Measurements from ENCODE around the gene TOR3A. TPM values are rescaled to one million over a fixed set of nuclear protein-coding genes. Genes with fewer than 3 reads are reported as not detected.

TOR3A gene
- total RNA-seq, 4 donors from 2014 or later: 38.6 to 55.8 (median 39.1) TPM

DNA sequence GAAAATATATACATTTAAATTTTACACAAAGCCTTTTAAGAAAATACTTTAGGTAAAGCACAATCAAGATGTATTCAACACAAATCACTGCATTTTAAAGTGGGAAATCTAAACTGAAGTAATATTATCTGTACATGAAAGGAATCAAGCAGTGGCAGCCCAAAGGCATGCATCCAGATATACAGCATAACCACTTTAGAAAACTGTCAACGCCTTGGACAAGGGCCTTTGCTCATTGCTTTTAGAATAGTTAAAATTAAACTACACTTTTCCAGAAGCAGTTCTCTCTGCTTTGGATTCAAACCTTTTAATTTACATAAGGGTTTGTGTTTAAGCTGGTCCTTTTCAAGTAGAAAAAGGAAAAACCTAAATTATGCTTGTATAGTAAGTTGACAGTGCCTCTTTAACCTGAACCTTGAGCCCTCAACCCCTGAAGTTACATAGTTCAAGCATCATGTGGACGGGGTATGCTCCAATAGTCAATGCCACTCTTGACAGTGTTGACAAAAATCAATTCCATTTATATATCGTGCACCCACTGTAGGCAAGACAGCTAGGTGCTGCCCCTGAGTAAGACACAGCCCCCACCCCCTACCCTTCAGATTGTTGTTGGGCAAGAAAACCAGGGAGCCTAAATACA is 22.9 kb downstream of the TOR3A start:
- Histone ChIP-seq H3K27ac (replicated peaks in 1 of 4) (no peak overlapping the region), H3K36me3 (peaks cover 10 to 53% (median 46%) of the 10 kb centered on the region in 4 donors), H3K4me1 (no peaks in the 10 kb centered on the region), H3K27me3 (no peaks in the 10 kb centered on the region), H3K9me3 (no peaks in the 10 kb centered on the region), H3K4me3 (no peak overlapping the region)
- no peak for DNase-seq (ENCODE audit: extremely low spot score)
- TF ChIP-seq POLR2A (IDR thresholded peaks at IDR 0.05; ENCODE audit: low read depth): no peak
- TF ChIP-seq POLR2AphosphoS5 (IDR thresholded peaks at IDR 0.05): no peak
- TF ChIP-seq EP300 (IDR thresholded peaks at IDR 0.05): no peak
- TF ChIP-seq, protein P1, sequence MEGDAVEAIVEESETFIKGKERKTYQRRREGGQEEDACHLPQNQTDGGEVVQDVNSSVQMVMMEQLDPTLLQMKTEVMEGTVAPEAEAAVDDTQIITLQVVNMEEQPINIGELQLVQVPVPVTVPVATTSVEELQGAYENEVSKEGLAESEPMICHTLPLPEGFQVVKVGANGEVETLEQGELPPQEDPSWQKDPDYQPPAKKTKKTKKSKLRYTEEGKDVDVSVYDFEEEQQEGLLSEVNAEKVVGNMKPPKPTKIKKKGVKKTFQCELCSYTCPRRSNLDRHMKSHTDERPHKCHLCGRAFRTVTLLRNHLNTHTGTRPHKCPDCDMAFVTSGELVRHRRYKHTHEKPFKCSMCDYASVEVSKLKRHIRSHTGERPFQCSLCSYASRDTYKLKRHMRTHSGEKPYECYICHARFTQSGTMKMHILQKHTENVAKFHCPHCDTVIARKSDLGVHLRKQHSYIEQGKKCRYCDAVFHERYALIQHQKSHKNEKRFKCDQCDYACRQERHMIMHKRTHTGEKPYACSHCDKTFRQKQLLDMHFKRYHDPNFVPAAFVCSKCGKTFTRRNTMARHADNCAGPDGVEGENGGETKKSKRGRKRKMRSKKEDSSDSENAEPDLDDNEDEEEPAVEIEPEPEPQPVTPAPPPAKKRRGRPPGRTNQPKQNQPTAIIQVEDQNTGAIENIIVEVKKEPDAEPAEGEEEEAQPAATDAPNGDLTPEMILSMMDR (IDR thresholded peaks at IDR 0.05): no peak
- 91% methylated on average over 3 of the region's 3 CpGs for WGBS
- intact Hi-C loops (cut with DNase I): no loop called here

DNA sequence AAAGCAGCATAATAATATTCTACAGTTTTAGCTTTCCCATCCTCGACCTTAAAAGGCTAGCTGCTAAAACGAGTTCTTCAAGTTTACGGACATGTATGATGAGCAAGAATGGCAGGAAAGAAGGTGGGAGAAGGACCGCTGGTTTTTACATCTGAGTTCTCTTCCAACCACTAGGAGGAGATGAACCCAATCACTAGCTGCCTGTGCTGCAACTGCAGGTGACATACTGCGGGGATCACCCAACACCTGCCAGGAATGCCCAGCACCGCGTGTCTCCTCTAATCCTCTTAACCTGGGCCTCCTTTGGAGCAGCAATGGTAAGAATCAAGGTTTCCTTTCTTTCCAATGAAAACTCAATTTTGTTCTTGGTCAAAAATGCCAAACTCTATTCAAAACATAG is 23.5 kb downstream of the TOR3A start:
- Histone ChIP-seq H3K27ac (replicated peaks in 1 of 4) (no peak overlapping the region), H3K4me3 (no peak overlapping the region), H3K4me1 (no peaks in the 10 kb centered on the region), H3K36me3 (peaks cover 16 to 59% (median 49%) of the 10 kb centered on the region in 4 donors), H3K9me3 (no peaks in the 10 kb centered on the region), H3K27me3 (no peaks in the 10 kb centered on the region)
- WGBS: 83% methylated on average over 7 of the region's 7 CpGs
- no peak for DNase-seq (ENCODE audit: extremely low spot score)
- intact Hi-C loops (cut with DNase I): no loop called here
- TF ChIP-seq EP300 (IDR thresholded peaks at IDR 0.05) (no peak), POLR2A (IDR thresholded peaks at IDR 0.05; ENCODE audit: low read depth) (no peak), POLR2AphosphoS5 (IDR thresholded peaks at IDR 0.05) (no peak)
- TF ChIP-seq, protein P1 (IDR thresholded peaks at IDR 0.05): peak in 1 of 3 experiments; percentile 20

DNA sequence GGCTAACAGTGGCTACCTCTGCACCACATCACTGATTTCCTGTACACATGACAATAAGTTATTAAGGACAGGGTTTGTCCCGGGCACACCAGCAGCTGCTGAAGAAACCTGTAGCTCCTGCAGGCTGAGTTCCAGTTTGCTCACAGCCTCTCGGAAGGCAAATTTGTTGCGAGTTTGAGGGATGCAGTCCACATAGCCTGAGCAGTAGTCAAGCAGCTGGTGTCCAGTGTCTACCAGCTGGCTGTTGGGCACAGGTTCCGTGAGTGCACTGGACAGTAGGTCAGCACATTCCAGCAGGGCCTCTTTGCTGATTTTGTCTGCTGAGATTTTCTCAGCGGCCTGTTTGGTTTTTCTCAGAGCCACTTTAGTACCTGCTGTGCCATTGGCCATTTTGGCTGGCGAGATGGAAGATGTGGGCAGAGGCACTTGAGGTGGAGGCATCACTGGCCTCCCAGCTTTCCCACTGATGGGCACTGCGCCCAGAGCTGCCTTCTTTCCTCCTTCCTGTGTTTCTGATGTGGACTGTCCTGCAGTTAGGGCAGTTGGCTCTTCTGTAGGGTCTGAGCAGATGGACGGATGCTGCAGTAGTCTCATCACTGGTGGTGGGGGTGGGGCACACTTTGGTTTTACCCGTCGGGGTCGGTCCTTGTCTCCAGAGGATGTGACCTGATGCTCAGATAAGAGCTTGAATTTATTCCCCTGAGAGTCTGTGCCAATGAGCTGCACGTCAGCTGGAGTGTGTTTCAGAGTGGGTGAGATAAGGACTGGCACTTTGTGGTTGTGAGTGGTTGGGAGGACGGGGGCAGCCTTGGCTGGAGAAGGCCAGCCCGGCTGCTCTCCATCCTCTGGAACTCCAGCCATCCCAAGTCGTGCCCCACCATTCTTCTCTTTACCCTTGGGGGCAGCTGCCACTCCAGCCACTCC is 26.1 kb downstream of the TOR3A start:
- H3K27me3 ChIP-seq: no peaks in the 10 kb centered on the region
- H3K9me3 ChIP-seq: no peaks in the 10 kb centered on the region
- H3K4me1 ChIP-seq: no peaks in the 10 kb centered on the region
- DNase-seq (ENCODE audit: extremely low spot score): no peak
- TF ChIP-seq POLR2AphosphoS5 (IDR thresholded peaks at IDR 0.05): no peak
- TF ChIP-seq POLR2A (IDR thresholded peaks at IDR 0.05; ENCODE audit: low read depth): no peak
- TF ChIP-seq, protein P1 (IDR thresholded peaks at IDR 0.05): no peak
- no peak for TF ChIP-seq EP300 (IDR thresholded peaks at IDR 0.05)
- peaks cover 30 to 72% (median 68%) of the 10 kb centered on the region in 4 donors for H3K36me3 ChIP-seq
- intact Hi-C loops (cut with DNase I): no loop called here
- H3K27ac ChIP-seq (replicated peaks in 1 of 4): no peak overlapping the region
- WGBS: 81% methylated on average over 12 of the region's 15 CpGs
- H3K4me3 ChIP-seq: no peak overlapping the region

DNA sequence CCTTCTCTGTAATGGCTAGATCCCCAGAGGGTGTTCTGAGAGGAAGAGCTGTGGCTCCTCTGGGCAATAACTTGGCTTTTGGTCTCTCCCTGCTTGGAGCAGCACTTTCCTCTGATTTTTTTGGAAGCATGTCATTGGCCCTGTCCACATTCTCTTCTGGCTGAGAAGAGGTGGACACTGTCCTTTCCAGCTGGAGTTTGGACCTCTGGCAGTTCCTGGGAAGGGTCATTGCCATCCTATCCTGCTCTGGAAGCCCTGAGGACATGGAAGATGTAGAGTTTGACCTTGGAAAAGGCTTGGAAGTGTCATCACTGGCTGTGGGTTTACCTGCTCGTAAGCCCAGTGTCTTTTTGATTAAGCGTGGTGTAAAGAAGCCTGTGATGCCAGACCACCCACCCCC is 26.8 kb downstream of the TOR3A start:
- Histone ChIP-seq H3K4me1 (no peaks in the 10 kb centered on the region), H3K27ac (replicated peaks in 1 of 4) (no peak overlapping the region), H3K9me3 (no peaks in the 10 kb centered on the region), H3K27me3 (no peaks in the 10 kb centered on the region), H3K4me3 (no peak overlapping the region), H3K36me3 (peaks cover 30 to 78% (median 72%) of the 10 kb centered on the region in 4 donors)
- TF ChIP-seq, protein P1 (IDR thresholded peaks at IDR 0.05): no peak
- TF ChIP-seq POLR2AphosphoS5 (IDR thresholded peaks at IDR 0.05): no peak
- TF ChIP-seq POLR2A (IDR thresholded peaks at IDR 0.05; ENCODE audit: low read depth): no peak
- no peak for TF ChIP-seq EP300 (IDR thresholded peaks at IDR 0.05)
- WGBS: no CpG with 5 or more reads among the region's 2 CpGs
- DNase-seq (ENCODE audit: extremely low spot score): no peak
- intact Hi-C loops (cut with DNase I): no loop called here

Measured in esophagus muscularis mucosa (tissue), 4 donors.